H9 (cell line): ENCODE measurements around the gene CCDC88C. TPM values are rescaled to one million over a fixed set of nuclear protein-coding genes. Genes with fewer than 3 reads are reported as not detected.
A peak's percentile ranks its signal among the peaks of the same experiment; 100 is the strongest.

ENCODE experiments used
- DNase-seq: peaks from one replicate; pipeline ENCODE4 v3.0.0-alpha.2; 2017
- H2AFZ ChIP-seq: one replicate; pipeline ENCODE4 v1.6.1; 2013; ENCODE audit warnings: mild to moderate bottlenecking, low read length, control low read depth, moderate library complexity
- H2AK5ac ChIP-seq: 2 replicates; pipeline ENCODE4 v1.6.1; 2013; ENCODE audit warnings: low read length, control low read depth, mixed read lengths; ENCODE audit not compliant: insufficient read length
- H2BK120ac ChIP-seq: one replicate; pipeline ENCODE4 v1.6.1; 2013; ENCODE audit warnings: low read depth, mild to moderate bottlenecking, low read length, control low read depth, inconsistent platforms; ENCODE audit not compliant: poor library complexity, severe bottlenecking
- H2BK12ac ChIP-seq: 2 replicates; pipeline ENCODE4 v1.6.1; 2013; ENCODE audit warnings: low read length, control low read depth, mixed read lengths, low read depth; ENCODE audit not compliant: insufficient read length
- H2BK15ac ChIP-seq: 2 replicates; pipeline ENCODE4 v1.6.1; 2013; ENCODE audit warnings: low read depth, low read length, control low read depth
- H2BK20ac ChIP-seq: one replicate; pipeline ENCODE4 v1.6.1; 2013; ENCODE audit warnings: low read depth, mild to moderate bottlenecking, low read length, control low read depth, inconsistent platforms; ENCODE audit not compliant: poor library complexity, severe bottlenecking
- H2BK5ac ChIP-seq: 2 replicates; pipeline ENCODE4 v1.6.1; 2013; ENCODE audit warnings: low read length, control low read depth, mixed read lengths; ENCODE audit not compliant: insufficient read length
- H3K14ac ChIP-seq: 2 replicates; pipeline ENCODE4 v1.6.1; 2013; ENCODE audit warnings: low read length, control low read depth; ENCODE audit not compliant: insufficient read depth
- H3K18ac ChIP-seq: 2 replicates; pipeline ENCODE4 v1.6.1; 2013; ENCODE audit warnings: low read depth, mild to moderate bottlenecking, mixed read lengths, low read length, control low read depth; ENCODE audit not compliant: insufficient read length
- H3K23ac ChIP-seq: 2 replicates; pipeline ENCODE4 v1.6.1; 2013; ENCODE audit warnings: low read length, control low read depth, mixed read lengths, low read depth; ENCODE audit not compliant: insufficient read length
- H3K23me2 ChIP-seq: 2 replicates; pipeline ENCODE4 v1.6.1; 2013; ENCODE audit warnings: low read depth, mild to moderate bottlenecking, mixed read lengths, low read length, control low read depth; ENCODE audit not compliant: insufficient read length, poor library complexity, severe bottlenecking
- H3K27ac ChIP-seq: 2 replicates; pipeline ENCODE4 v1.5.1; 2013; ENCODE audit warnings: low read length, control low read depth, mixed read lengths, low read depth; ENCODE audit not compliant: insufficient read length
- H3K27me3 ChIP-seq: 2 replicates; pipeline ENCODE4 v1.6.1; 2013; ENCODE audit warnings: low read length, control low read depth, inconsistent platforms; ENCODE audit not compliant: insufficient read depth
- H3K4ac ChIP-seq: 2 replicates; pipeline ENCODE4 v1.6.1; 2013; ENCODE audit warnings: low read depth, mild to moderate bottlenecking, control low read depth, inconsistent platforms, low read length, moderate library complexity
- H3K4me1 ChIP-seq: 2 replicates; pipeline ENCODE4 v1.6.1; 2013; ENCODE audit warnings: low read length, control low read depth, inconsistent platforms; ENCODE audit not compliant: insufficient read depth
- H3K4me2 ChIP-seq: 2 replicates; pipeline ENCODE4 v1.6.1; 2013; ENCODE audit warnings: low read length, control low read depth, mixed read lengths; ENCODE audit not compliant: insufficient read length, insufficient read depth
- H3K56ac ChIP-seq: 2 replicates; pipeline ENCODE4 v1.6.1; 2013; ENCODE audit warnings: low read depth, mild to moderate bottlenecking, mixed read lengths, low read length, control low read depth; ENCODE audit not compliant: insufficient read length
- H3K79me1 ChIP-seq: 2 replicates; pipeline ENCODE4 v1.6.1; 2013; ENCODE audit warnings: low read depth, mild to moderate bottlenecking, moderate library complexity, low read length, control low read depth, inconsistent platforms; ENCODE audit not compliant: insufficient read depth, poor library complexity, severe bottlenecking
- H3K79me2 ChIP-seq: 2 replicates; pipeline ENCODE4 v1.6.1; 2013; ENCODE audit warnings: low read length, control low read depth, inconsistent platforms; ENCODE audit not compliant: insufficient read depth
- H3K9ac ChIP-seq: 2 replicates; pipeline ENCODE4 v1.6.1; 2013; ENCODE audit warnings: low read length, control low read depth, mixed read lengths; ENCODE audit not compliant: insufficient read length; ENCODE audit errors: extremely low read depth
- H3K9me3 ChIP-seq: one replicate; pipeline ENCODE4 v1.6.1; 2013; ENCODE audit warnings: low read depth, low read length, inconsistent platforms; ENCODE audit not compliant: control insufficient read depth
- H3T11ph ChIP-seq: one replicate; pipeline ENCODE4 v1.6.1; 2013; ENCODE audit warnings: mild to moderate bottlenecking, low read length, control low read depth, inconsistent platforms
- H4K20me1 ChIP-seq: one replicate; pipeline ENCODE4 v1.6.1; 2013; ENCODE audit not compliant: control insufficient read depth, insufficient read length, insufficient read depth
- H4K5ac ChIP-seq: 2 replicates; pipeline ENCODE4 v1.6.1; 2013; ENCODE audit warnings: low read depth, mild to moderate bottlenecking, mixed read lengths, low read length, control low read depth; ENCODE audit not compliant: insufficient read length
- H4K8ac ChIP-seq: replicated peaks from 2 replicates; pipeline ENCODE4 v1.6.1; 2013; ENCODE audit warnings: low read length, control low read depth, mixed read lengths, low read depth; ENCODE audit not compliant: insufficient read length
- H4K91ac ChIP-seq: 2 replicates; pipeline ENCODE4 v1.6.1; 2013; ENCODE audit warnings: low read depth, mild to moderate bottlenecking, moderate library complexity, mixed read lengths, low read length, control low read depth; ENCODE audit not compliant: insufficient read length
- H3K27ac Mint-ChIP-seq, 3 experiments: 2 replicates in 2 of 3; 3 replicates in 1 of 3; pipeline ENCODE4 v1.8.0; 2020 to 2021; ENCODE audit warnings: mixed read lengths in 3 of 3, mild to moderate bottlenecking in 1 of 3, moderate library complexity in 1 of 3
- H3K27me3 Mint-ChIP-seq: 2 replicates; pipeline ENCODE4 v1.8.0; 2021; ENCODE audit warnings: low read depth, mild to moderate bottlenecking, moderate library complexity, mixed read lengths
- H3K36me3 Mint-ChIP-seq, 3 experiments: 2 replicates in 2 of 3; 3 replicates in 1 of 3; pipeline ENCODE4 v1.8.0; 2020 to 2021; ENCODE audit warnings: low read depth in 3 of 3, mixed read lengths in 3 of 3; ENCODE audit not compliant: insufficient read depth in 1 of 3
- H3K4me1 Mint-ChIP-seq, 2 experiments: 2 replicates each; pipeline ENCODE4 v1.8.0; 2020; ENCODE audit warnings: mixed read lengths in 2 of 2
- H3K4me3 Mint-ChIP-seq, 2 experiments: 2 replicates in 1 of 2; 3 replicates in 1 of 2; pipeline ENCODE4 v1.8.0; 2020 to 2021; ENCODE audit warnings: mild to moderate bottlenecking in 2 of 2, mixed read lengths in 2 of 2, moderate library complexity in 1 of 2
- H3K9me3 Mint-ChIP-seq, 2 experiments: 2 replicates in 1 of 2; 3 replicates in 1 of 2; pipeline ENCODE4 v1.8.0; 2020; ENCODE audit warnings: mild to moderate bottlenecking in 2 of 2, mixed read lengths in 2 of 2, moderate library complexity in 1 of 2
- WGBS: extraction: QIAGEN DNeasy Blood & Tissue Kit; methylation state at CpG from one replicate; pipeline ENCODE4 v1.1.7; 2013; ENCODE audit warnings: missing lambda C conversion rate, low lambda C conversion rate, mixed read lengths; ENCODE audit not compliant: insufficient read length; ENCODE audit errors: extremely low coverage; 5-methylcytosine and 5-hydroxymethylcytosine counted together
- long read RNA-seq: library from polyadenylated mRNA; unstranded; transcript quantifications from one replicate; pipeline ENCODE4 v2.0.0, GENCODE V29; 2020
- total RNA-seq: library from RNA; stranded (reverse); gene quantifications from 2 replicates; pipeline ENCODE4 v1.2.1, GENCODE V29; 2021
- TF ChIP-seq, protein P1 (sequence below): fragments of 200-600 bp; sonication (generic); conservative IDR thresholded peaks from 3 replicates; pipeline ENCODE4 v1.8.0; 2021; ENCODE audit warnings: antibody characterized with exemption, mild to moderate bottlenecking

Gene CCDC88C, protein sequence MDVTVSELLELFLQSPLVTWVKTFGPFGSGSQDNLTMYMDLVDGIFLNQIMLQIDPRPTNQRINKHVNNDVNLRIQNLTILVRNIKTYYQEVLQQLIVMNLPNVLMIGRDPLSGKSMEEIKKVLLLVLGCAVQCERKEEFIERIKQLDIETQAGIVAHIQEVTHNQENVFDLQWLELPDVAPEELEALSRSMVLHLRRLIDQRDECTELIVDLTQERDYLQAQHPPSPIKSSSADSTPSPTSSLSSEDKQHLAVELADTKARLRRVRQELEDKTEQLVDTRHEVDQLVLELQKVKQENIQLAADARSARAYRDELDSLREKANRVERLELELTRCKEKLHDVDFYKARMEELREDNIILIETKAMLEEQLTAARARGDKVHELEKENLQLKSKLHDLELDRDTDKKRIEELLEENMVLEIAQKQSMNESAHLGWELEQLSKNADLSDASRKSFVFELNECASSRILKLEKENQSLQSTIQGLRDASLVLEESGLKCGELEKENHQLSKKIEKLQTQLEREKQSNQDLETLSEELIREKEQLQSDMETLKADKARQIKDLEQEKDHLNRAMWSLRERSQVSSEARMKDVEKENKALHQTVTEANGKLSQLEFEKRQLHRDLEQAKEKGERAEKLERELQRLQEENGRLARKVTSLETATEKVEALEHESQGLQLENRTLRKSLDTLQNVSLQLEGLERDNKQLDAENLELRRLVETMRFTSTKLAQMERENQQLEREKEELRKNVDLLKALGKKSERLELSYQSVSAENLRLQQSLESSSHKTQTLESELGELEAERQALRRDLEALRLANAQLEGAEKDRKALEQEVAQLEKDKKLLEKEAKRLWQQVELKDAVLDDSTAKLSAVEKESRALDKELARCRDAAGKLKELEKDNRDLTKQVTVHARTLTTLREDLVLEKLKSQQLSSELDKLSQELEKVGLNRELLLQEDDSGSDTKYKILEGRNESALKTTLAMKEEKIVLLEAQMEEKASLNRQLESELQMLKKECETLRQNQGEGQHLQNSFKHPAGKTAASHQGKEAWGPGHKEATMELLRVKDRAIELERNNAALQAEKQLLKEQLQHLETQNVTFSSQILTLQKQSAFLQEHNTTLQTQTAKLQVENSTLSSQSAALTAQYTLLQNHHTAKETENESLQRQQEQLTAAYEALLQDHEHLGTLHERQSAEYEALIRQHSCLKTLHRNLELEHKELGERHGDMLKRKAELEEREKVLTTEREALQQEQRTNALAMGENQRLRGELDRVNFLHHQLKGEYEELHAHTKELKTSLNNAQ (N-terminal part only)
- 46.6 and 52.4 TPM in 2 replicates for total RNA-seq
- long read RNA-seq, partial matches to known transcripts = 26 of 90 reads
- long read RNA-seq, other reads (novel, unspliced or antisense) = 64 of 90 reads

DNA sequence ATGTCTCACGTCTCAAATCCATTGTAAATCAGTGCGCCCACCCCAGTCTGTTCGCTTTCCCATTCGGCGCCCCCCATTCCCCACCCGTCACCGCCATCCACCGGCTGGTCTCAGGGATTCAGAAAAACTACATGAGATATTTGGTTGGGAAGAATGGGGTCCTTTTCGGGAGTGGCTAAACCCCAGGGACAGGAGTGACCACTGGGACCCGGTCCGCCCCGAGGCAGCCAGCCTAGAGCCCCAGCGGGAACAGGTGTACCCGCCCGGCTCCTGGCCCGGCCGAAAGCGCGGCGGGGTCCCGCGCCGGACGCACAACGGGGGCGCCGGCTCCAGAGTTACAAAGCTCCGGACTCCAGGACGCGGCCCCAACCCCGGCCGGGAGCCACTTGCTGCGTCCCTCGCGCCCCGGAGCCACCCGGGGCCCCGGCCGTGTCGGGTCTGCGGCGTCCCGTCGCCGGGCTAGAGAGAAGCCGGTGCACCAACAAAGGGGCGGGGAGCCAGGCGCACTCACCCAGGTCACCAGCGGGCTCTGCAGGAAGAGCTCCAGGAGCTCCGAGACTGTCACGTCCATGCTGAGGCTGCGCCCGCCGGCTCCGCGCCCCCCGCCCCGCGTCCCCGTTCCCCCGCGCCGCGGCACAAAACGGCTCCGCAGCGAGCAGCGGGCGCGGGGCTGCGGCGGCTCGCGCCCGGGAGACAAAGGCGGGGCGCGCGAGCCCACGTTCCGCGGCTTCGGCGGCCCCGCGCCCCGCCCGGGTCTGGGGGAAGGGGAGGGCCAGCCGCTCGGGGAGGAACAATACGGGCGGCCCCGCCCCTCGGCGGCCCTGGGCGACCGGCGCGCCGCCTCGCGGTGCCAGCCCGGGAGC, at the start of gene CCDC88C:
TSS of gene CCDC88C (minus strand) at position 701 of the 863 bp plus-strand sequence. CDS start at position 571, 130 bp downstream.
- Histone ChIP-seq H3K4ac (no peak within 1 kb of the TSS), H3K4me1 (peaks cover 11% of the 10 kb centered on the region; the same call in 1 of the 2 replicates), H4K5ac (no peak within 1 kb of the TSS), H4K8ac (no peak within 1 kb of the TSS), H3K9ac (peak within 1 kb of the TSS; percentile 21), H2AFZ (no peak within 1 kb of the TSS), H3K14ac (peak within 1 kb of the TSS; percentile 72; the same call in 1 of the 2 replicates), H3K27me3 (no peaks in the 10 kb centered on the region), H3K79me1 (no peaks in the 10 kb centered on the region), H3K18ac (peak within 1 kb of the TSS; percentile 17), H4K91ac (no peak within 1 kb of the TSS), H3K23ac (no peak within 1 kb of the TSS), H2AK5ac (no peak within 1 kb of the TSS), H2BK12ac (no peak within 1 kb of the TSS), H3K4me2 (peak within 1 kb of the TSS; percentile 74), H3K27ac (no peak within 1 kb of the TSS), H3K23me2 (peaks cover 9% of the 10 kb centered on the region), H2BK20ac (no peak within 1 kb of the TSS), H3K56ac (no peak within 1 kb of the TSS), H4K20me1 (no peaks in the 10 kb centered on the region), H3K79me2 (peaks cover 3% of the 10 kb centered on the region; the same call in 1 of the 2 replicates), H2BK5ac (no peak within 1 kb of the TSS), H2BK15ac (no peak within 1 kb of the TSS), H2BK120ac (no peak within 1 kb of the TSS), H3K9me3 (no peaks in the 10 kb centered on the region), H3T11ph (no peak within 1 kb of the TSS)
- Mint-ChIP-seq H3K27me3 (peaks cover 3% of the 10 kb centered on the region), H3K36me3 (peaks cover 2 to 21% (median 3%) of the 10 kb centered on the region in 3 experiments; a peak in 5 of 7 replicates), H3K4me1 (peaks cover 40 to 49% of the 10 kb centered on the region in 2 experiments), H3K9me3 (no peaks in the 10 kb centered on the region), H3K27ac (peak within 1 kb of the TSS in 2 of 3 experiments; percentile 36 to 74; a peak in 1 of 7 replicates), H3K4me3 (peak within 1 kb of the TSS; percentile 79 to 95)
- TF ChIP-seq, protein P1, sequence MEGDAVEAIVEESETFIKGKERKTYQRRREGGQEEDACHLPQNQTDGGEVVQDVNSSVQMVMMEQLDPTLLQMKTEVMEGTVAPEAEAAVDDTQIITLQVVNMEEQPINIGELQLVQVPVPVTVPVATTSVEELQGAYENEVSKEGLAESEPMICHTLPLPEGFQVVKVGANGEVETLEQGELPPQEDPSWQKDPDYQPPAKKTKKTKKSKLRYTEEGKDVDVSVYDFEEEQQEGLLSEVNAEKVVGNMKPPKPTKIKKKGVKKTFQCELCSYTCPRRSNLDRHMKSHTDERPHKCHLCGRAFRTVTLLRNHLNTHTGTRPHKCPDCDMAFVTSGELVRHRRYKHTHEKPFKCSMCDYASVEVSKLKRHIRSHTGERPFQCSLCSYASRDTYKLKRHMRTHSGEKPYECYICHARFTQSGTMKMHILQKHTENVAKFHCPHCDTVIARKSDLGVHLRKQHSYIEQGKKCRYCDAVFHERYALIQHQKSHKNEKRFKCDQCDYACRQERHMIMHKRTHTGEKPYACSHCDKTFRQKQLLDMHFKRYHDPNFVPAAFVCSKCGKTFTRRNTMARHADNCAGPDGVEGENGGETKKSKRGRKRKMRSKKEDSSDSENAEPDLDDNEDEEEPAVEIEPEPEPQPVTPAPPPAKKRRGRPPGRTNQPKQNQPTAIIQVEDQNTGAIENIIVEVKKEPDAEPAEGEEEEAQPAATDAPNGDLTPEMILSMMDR = peak; percentile 9; the same call in 1 of the 3 replicates
- DNase-seq = peak; percentile 71
- no CpG with 5 or more reads among the region's 103 CpGs for WGBS
